Nephron (organoid): ENCODE data around the gene AHNAK2.
"Not testable (repeated sequence)": the region's sequence is repeated elsewhere in the genome, so short reads cannot be mapped to it uniquely, and the experiment has no call there.

Source experiments
- H3K27ac Mint-ChIP-seq, 3 experiments: 2 replicates each; pipeline ENCODE4 v1.8.0; 2020; ENCODE audit warnings: mixed read lengths in 3 of 3, mild to moderate bottlenecking in 2 of 3, moderate library complexity in 1 of 3
- H3K27me3 Mint-ChIP-seq: 2 replicates; pipeline ENCODE4 v1.8.0; 2021; ENCODE audit warnings: low read depth, mild to moderate bottlenecking, moderate library complexity, mixed read lengths
- H3K36me3 Mint-ChIP-seq: 2 replicates; pipeline ENCODE4 v1.8.0; 2020; ENCODE audit warnings: low read depth, mixed read lengths
- H3K4me1 Mint-ChIP-seq: 2 replicates; pipeline ENCODE4 v1.8.0; 2020; ENCODE audit warnings: mixed read lengths
- H3K4me3 Mint-ChIP-seq, 3 experiments: 2 replicates each; pipeline ENCODE4 v1.8.0; 2020; ENCODE audit warnings: mild to moderate bottlenecking in 3 of 3, mixed read lengths in 3 of 3, moderate library complexity in 2 of 3
- H3K9me3 Mint-ChIP-seq: 2 replicates; pipeline ENCODE4 v1.8.0; 2020; ENCODE audit warnings: mixed read lengths
- TF ChIP-seq, protein P1 (sequence below), 3 experiments: fragments of 200-600 bp; sonication (generic); IDR thresholded peaks; one replicate each; pipeline ENCODE4 v1.5.0; 2021; ENCODE audit warnings: antibody characterized with exemption in 3 of 3; ENCODE audit not compliant: unreplicated experiment in 3 of 3

AHNAK2 gene

DNA sequence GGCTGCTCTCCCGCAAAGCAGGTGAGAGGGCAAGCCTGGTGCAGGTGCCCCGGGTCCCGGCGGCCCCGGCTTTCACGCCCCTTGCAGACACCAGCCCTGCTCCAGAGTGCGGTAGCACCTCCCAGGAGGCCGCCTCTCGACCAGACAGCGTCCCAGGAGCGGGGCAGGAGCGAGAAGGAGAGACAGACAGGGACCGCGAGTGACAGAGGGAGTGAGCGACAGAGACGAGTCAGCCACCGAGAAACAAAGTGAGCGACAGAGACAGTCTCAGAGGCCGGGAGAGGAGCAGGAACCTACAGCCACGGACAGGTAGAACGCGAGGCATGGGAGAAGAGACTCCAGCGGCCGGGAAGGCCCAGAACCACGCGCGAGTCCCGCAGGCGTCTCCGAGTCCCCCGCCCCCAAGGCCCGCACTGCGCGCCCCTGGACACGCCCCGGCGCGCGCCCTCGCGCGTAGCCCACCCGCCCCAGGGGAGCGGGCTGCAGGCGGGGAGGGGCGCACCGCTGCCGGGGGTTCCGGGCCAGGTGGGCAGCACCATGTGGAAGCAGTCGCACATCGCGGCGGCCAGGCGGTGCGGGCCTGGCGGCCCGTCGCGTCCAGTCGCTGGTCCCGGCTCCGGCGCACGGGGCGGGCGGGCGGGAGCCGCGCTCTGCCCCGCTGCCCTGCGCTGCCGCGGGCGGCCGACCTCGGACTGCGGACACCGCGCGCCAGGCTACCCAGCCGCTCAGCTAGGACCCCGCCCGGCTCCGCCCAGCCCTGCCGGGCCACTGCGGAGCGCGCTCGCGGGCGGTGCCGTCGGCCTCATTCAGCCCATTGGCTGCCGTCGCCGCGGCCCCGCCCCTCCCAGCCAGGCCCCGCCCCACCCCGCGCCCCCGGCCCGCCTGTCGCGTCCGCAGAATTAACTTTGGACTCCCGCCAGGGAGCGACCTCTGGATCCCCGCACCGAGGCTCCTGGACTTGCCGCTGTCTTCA, at the start of gene AHNAK2:
AHNAK2 (minus strand) TSS at position 694 of the 973 bp plus-strand sequence; CDS start at position 557, 137 bp downstream.
- Mint-ChIP-seq H3K27me3 (peaks cover 33% of the 10 kb centered on the region), H3K4me3 (peak within 1 kb of the TSS; percentile 90 to 91 (median 90)), H3K36me3 (no peaks in the 10 kb centered on the region), H3K9me3 (no peaks in the 10 kb centered on the region), H3K27ac (no peak within 1 kb of the TSS), H3K4me1 (peaks cover 34% of the 10 kb centered on the region)
- TF ChIP-seq, protein P1, sequence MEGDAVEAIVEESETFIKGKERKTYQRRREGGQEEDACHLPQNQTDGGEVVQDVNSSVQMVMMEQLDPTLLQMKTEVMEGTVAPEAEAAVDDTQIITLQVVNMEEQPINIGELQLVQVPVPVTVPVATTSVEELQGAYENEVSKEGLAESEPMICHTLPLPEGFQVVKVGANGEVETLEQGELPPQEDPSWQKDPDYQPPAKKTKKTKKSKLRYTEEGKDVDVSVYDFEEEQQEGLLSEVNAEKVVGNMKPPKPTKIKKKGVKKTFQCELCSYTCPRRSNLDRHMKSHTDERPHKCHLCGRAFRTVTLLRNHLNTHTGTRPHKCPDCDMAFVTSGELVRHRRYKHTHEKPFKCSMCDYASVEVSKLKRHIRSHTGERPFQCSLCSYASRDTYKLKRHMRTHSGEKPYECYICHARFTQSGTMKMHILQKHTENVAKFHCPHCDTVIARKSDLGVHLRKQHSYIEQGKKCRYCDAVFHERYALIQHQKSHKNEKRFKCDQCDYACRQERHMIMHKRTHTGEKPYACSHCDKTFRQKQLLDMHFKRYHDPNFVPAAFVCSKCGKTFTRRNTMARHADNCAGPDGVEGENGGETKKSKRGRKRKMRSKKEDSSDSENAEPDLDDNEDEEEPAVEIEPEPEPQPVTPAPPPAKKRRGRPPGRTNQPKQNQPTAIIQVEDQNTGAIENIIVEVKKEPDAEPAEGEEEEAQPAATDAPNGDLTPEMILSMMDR (IDR thresholded peaks at IDR 0.05; ENCODE audit: unreplicated experiment in 3 of 3): no peak

- H3K4me1 Mint-ChIP-seq, H3K36me3 Mint-ChIP-seq, H3K27ac Mint-ChIP-seq, H3K9me3 Mint-ChIP-seq, H3K4me3 Mint-ChIP-seq: not testable (repeated sequence)
- H3K27me3 Mint-ChIP-seq: peaks cover 21% of the 10 kb centered on the region
These were observed 49.5 kb upstream of the AHNAK2 start for GRCh38 chr14:105027718-105028117.

DNA sequence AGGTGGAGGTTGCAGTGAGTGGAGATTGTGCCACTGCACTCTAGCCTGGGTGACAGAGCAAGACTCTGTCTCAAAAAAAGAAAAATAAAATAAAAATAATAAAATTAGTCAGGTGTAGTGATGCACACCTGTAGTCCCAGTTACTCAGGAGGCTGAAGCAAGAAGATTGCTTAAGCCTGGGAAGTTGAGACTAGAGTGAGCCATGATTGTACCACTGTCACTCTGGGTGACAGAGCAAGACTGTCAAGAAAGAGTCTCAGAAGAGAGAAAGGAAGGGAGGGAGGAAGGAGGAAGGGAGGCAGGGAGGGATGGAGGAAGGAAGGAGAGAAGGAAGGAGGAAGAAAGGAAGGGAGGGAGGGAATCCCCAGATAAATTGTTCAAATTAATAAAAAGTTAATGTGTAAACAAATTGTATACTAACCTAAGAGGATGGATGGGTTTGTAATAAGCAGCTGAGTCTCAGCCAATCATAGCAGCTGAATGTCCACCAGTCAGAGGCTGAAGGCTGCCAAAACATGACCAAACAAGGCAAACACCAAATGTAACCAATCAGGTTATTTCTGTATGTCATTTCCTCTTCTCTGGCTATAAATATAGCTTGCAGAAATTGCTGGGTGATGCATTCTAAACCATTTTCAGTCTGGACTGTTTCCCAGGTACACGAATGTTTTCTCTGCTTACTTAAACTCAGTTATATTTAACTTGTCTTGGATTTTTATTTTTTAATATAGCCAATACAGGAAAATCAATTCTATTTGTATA, 48.8 kb upstream of the AHNAK2 start:
- H3K27me3 Mint-ChIP-seq: peaks cover 15% of the 10 kb centered on the region

DNA sequence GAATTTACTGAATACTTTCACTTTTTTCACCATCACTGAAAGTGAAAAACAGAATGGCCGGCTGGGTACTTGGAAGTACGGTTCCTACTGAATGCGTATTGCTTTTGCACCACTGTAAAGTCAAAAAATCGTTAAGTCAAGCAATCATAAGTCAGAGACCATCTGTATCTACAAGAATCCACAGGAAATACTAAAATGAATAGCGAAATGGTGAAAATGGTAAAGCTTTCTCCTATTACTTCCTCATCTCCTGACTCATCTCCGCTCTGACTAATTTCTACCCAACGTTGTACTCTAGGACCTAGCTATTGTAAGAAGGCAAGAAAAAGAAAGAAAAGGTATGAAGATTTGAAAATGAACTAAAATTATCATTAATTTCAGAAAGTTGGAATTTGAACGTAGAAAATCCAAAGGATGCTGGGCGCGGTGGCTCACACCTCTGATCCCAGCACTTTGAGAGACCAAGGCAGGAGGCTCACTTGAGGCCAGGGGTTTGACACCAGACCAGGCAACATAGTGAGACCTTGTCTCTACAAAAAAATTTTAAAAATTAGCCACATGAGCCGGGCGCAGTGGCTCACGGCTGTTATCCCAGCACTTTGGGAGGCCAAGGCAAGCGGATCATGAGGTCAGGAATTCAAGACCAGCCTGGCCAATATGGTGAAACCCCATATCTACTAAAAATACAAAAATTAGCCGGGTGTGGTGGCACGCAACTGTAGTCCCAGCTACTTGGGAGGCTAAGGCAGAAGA, 48.0 kb upstream of the AHNAK2 start:
- Mint-ChIP-seq H3K27ac (no peak overlapping the region), H3K4me3 (no peak overlapping the region)
- TF ChIP-seq, protein P1 (IDR thresholded peaks at IDR 0.05; ENCODE audit: unreplicated experiment in 3 of 3): no peak

More for the DNA sequence above, 48.8 kb upstream of the AHNAK2 start:
- TF ChIP-seq, protein P1 (IDR thresholded peaks at IDR 0.05; ENCODE audit: unreplicated experiment in 3 of 3): no peak
- Mint-ChIP-seq H3K4me1 (peaks cover 1% of the 10 kb centered on the region), H3K36me3 (no peaks in the 10 kb centered on the region), H3K27ac (no peak overlapping the region), H3K9me3 (no peaks in the 10 kb centered on the region), H3K4me3 (no peak overlapping the region)

GRCh38 chr14:105025429-105025828, 47.3 kb upstream of the AHNAK2 start:
- TF ChIP-seq, protein P1 (IDR thresholded peaks at IDR 0.05; ENCODE audit: unreplicated experiment in 3 of 3): no peak
- H3K4me3 Mint-ChIP-seq: peak overlapping the region in 1 of 3 experiments; percentile 58
- H3K27me3 Mint-ChIP-seq: peaks cover 5% of the 10 kb centered on the region
- H3K4me1 Mint-ChIP-seq: peaks cover 8% of the 10 kb centered on the region
- no peak overlapping the region for H3K27ac Mint-ChIP-seq
- no peaks in the 10 kb centered on the region for H3K36me3 Mint-ChIP-seq
- H3K9me3 Mint-ChIP-seq: no peaks in the 10 kb centered on the region

More for the DNA sequence above, 48.0 kb upstream of the AHNAK2 start:
- Mint-ChIP-seq H3K36me3 (no peaks in the 10 kb centered on the region), H3K4me1 (peaks cover 8% of the 10 kb centered on the region), H3K9me3 (no peaks in the 10 kb centered on the region), H3K27me3 (peaks cover 12% of the 10 kb centered on the region)
